KMS-11 (cell line): Measurements from ENCODE around the gene NUTM2F.
"Not testable (repeated sequence)": the region's sequence is repeated elsewhere in the genome, so short reads cannot be mapped to it uniquely, and the experiment has no call there.

Source experiments
- H2AFZ ChIP-seq: fragments of 200-600 bp; sonication (generic); 2 replicates; pipeline ENCODE4 v1.6.1; 2016; ENCODE audit warnings: antibody characterized with exemption, mixed run types, low read depth
- H3K27ac ChIP-seq: fragments of 200-600 bp; sonication (generic); 2 replicates; pipeline ENCODE4 v1.6.1; 2016; ENCODE audit warnings: mild to moderate bottlenecking, mixed run types
- H3K27me3 ChIP-seq: fragments of 200-600 bp; sonication (generic); 2 replicates; pipeline ENCODE4 v1.6.1; 2017; ENCODE audit warnings: mild to moderate bottlenecking, low read depth, mixed run types, moderate library complexity; ENCODE audit not compliant: insufficient read depth
- H3K36me3 ChIP-seq: fragments of 200-600 bp; sonication (generic); 2 replicates; pipeline ENCODE4 v1.6.1; 2017; ENCODE audit warnings: mild to moderate bottlenecking, mixed run types; ENCODE audit not compliant: insufficient read depth
- H3K4me1 ChIP-seq: fragments of 200-600 bp; sonication (generic); 2 replicates; pipeline ENCODE4 v1.6.1; 2016; ENCODE audit warnings: mild to moderate bottlenecking, low read depth, mixed run types; ENCODE audit not compliant: poor library complexity, severe bottlenecking
- H3K4me2 ChIP-seq: fragments of 200-600 bp; sonication (generic); 2 replicates; pipeline ENCODE4 v1.7.0; 2016; ENCODE audit warnings: mild to moderate bottlenecking, mixed run types
- H3K4me3 ChIP-seq: fragments of 200-600 bp; sonication (generic); IDR thresholded peaks from 2 replicates; pipeline ENCODE4 v1.6.1; 2017; ENCODE audit warnings: low read depth, low read length, mixed read lengths; ENCODE audit not compliant: insufficient read depth
- H3K79me2 ChIP-seq: fragments of 200-600 bp; sonication (generic); 2 replicates; pipeline ENCODE4 v1.6.1; 2016; ENCODE audit warnings: low read depth, mixed run types; ENCODE audit not compliant: insufficient read depth
- H3K9ac ChIP-seq: fragments of 200-600 bp; sonication (generic); 2 replicates; pipeline ENCODE4 v1.6.1; 2016; ENCODE audit warnings: mild to moderate bottlenecking, mixed run types
- H4K20me1 ChIP-seq: fragments of 200-600 bp; sonication (generic); 2 replicates; pipeline ENCODE4 v1.6.1; 2016; ENCODE audit warnings: mild to moderate bottlenecking, mixed run types; ENCODE audit not compliant: insufficient read depth

NUTM2F gene, protein sequence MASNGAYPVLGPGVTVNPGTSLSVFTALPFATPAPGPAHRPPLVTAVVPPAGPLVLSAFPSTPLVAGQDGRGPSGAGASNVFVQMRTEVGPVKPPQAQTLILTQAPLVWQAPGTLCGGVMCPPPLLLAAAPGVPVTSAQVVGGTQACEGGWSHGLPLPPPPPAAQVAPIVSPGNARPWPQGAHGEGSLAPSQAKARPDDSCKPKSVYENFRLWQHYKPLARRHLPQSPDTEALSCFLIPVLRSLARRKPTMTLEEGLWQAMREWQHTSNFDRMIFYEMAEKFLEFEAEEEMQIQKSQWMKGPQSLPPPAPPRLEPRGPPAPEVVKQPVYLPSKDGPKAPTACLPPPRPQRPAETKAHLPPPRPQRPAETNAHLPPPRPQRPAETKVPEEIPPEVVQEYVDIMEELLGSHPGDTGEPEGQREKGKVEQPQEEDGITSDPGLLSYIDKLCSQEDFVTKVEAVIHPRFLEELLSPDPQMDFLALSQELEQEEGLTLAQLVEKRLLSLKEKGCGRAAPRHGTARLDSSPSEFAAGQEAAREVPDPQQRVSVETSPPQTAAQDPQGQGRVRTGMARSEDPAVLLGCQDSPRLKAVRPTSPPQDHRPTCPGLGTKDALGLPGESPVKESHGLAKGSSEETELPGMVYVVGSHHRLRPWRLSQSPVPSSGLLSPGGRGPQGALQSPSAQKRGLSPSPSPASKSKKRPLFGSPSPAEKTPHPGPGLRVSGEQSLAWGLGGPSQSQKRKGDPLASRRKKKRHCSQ

DNA sequence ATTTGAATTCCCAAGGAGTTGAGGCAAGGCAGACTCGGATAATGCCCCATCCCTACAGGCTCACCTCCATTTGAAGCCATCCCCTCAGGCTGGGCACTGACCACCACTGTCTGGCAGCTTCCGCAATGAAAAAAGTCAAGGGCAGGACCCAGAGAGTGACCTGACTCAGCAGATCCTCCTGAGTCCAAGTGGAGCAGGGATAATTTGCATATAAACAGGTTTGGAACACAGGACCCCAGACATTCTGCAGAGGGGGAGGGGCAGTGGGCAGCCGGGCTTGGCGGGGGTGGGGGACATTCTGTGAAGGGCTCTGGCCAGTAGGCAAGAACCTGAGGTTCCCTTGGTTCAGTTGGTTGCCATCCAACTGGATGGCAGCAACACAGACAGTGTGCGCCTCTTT lies at the start of gene NUTM2F:
TSS of gene NUTM2F (minus strand) at position 101 of the 400 bp plus-strand sequence. CDS start at position 80, 21 bp downstream.
- H3K27me3 ChIP-seq, H3K36me3 ChIP-seq, H4K20me1 ChIP-seq, H3K4me3 ChIP-seq, H3K27ac ChIP-seq, H3K4me2 ChIP-seq, H3K79me2 ChIP-seq, H3K9ac ChIP-seq, H2AFZ ChIP-seq, H3K4me1 ChIP-seq: not testable (repeated sequence)

DNA sequence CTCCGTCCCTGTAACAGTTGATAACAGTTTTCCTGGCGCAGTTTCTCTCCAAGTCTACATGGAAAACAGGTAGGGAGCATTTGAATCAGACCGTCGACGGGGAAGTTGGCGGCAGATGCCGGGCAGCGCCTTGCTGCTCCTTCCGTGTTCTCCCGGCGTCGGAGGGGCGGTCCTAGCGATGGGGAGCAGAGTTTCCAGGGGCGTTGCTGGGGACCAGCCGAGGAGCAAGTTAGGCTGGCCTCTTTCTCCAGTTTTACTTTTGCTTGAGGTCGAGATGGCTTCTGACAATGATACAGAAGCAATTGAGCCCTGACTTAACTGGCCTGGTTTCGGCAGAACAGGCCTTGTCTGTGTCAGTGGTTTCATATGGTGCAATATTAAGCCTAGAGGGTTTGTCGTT lies 46.8 kb upstream of the NUTM2F start:
- H3K36me3 ChIP-seq, H3K4me1 ChIP-seq, H3K27me3 ChIP-seq, H3K4me3 ChIP-seq, H2AFZ ChIP-seq, H4K20me1 ChIP-seq: not testable (repeated sequence)
- peak overlapping the region; percentile 47; the same call in 1 of the 2 replicates for H3K9ac ChIP-seq
- H3K79me2 ChIP-seq, result peaks cover 23% of the 10 kb centered on the region
- H3K27ac ChIP-seq, result peak overlapping the region; percentile 57
- H3K4me2 ChIP-seq, result peak overlapping the region; percentile 47; the same call in 1 of the 2 replicates

DNA sequence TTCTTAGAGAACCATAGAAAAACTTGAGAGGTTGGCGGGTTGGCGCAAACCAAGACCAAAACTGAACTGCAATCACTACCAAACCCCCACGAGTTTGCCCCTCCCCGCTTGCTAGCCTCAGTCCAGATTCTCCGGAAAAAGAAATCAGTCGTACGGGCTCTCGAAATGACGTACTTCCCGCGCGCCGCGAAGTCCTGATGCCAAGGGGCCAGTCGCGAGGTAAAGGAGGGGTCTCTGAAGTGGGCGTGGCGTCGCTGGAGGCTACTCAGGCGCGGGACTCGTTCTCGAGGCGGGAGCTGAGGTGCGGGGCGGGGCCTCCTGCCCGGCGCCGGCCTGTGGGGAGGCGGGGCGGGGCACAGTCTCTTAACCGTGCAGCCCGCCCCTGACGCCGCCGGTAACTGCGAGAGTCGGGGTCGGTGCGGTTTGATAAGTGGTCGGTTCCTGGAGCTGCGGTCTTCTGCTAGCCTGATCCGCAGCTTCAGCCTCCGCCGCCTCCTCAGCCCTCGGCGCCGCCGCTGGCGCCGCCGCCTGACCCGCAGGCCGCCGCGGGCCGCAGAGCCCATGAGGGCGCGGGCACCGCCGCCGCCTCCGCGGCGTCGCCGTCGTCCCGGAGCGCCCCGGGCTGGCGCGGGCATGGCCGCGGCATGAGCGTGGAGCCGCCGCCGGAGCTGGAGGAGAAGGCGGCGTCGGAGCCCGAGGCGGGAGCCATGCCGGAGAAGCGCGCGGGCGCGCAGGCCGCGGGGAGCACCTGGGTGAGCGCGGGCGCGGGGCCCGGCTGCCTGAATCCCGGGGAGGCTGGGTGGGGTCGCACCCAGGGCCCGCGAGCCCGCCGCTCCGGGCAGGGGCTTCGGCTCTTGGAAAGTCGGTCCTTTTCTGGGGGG lies 46.0 kb upstream of the NUTM2F start:
- not testable (repeated sequence) for H3K4me3 ChIP-seq, H3K4me2 ChIP-seq, H3K4me1 ChIP-seq, H3K27me3 ChIP-seq, H4K20me1 ChIP-seq, H3K36me3 ChIP-seq
- H3K9ac ChIP-seq, result peak overlapping the region; percentile 47; the same call in 1 of the 2 replicates
- H3K79me2 ChIP-seq, result peaks cover 16% of the 10 kb centered on the region
- H3K27ac ChIP-seq, result peak overlapping the region; percentile 57
- peak overlapping the region; percentile 73; the same call in 1 of the 2 replicates for H2AFZ ChIP-seq

DNA sequence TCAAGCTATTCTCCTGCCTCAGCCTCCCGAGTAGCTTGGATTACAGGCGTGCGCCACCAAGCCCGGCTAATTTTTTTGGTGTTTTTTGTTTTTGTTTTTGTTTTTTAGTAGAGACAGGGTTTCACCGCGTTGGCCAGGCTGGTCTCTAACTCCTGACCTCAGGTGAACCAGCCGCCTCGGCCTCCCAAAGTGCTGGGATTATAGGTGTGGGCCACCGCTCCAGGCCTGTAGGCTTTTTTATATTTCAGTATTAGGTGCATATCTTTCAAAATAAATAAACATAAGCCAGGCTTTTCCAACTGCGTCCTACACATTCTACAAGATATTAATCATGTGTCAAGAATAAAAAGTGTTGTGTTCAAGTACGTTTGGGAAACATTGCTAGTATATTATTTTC lies 45.3 kb upstream of the NUTM2F start:
- H4K20me1 ChIP-seq, H3K4me3 ChIP-seq, H3K4me1 ChIP-seq, H3K36me3 ChIP-seq, H3K9ac ChIP-seq, H3K27me3 ChIP-seq, H3K4me2 ChIP-seq: not testable (repeated sequence)
- H3K79me2 ChIP-seq, result peaks cover 15% of the 10 kb centered on the region
- peak overlapping the region; percentile 43; the same call in 1 of the 2 replicates for H3K27ac ChIP-seq
- peak overlapping the region; percentile 73; the same call in 1 of the 2 replicates for H2AFZ ChIP-seq

DNA sequence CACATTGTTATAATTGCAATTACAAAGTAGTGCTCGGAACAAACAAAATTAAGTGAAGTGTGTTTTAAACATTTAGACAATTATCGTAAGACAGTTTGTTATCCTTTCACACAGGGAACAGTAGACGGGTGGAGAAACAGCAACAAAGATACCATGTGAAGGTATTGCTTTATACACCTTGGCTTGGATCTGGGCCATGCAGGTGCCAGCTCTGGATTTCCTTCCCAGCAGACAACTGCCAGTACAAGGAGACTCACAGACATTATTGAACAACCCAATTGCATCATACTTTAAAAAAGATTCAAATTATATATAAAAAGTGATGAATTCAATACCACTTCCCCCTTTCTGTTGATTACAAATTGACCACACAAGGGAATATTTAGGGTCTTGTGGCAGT lies 41.8 kb upstream of the NUTM2F start:
- H3K36me3 ChIP-seq, H3K9ac ChIP-seq, H4K20me1 ChIP-seq, H2AFZ ChIP-seq, H3K4me2 ChIP-seq, H3K79me2 ChIP-seq, H3K4me1 ChIP-seq, H3K27me3 ChIP-seq, H3K4me3 ChIP-seq, H3K27ac ChIP-seq: not testable (repeated sequence)

DNA sequence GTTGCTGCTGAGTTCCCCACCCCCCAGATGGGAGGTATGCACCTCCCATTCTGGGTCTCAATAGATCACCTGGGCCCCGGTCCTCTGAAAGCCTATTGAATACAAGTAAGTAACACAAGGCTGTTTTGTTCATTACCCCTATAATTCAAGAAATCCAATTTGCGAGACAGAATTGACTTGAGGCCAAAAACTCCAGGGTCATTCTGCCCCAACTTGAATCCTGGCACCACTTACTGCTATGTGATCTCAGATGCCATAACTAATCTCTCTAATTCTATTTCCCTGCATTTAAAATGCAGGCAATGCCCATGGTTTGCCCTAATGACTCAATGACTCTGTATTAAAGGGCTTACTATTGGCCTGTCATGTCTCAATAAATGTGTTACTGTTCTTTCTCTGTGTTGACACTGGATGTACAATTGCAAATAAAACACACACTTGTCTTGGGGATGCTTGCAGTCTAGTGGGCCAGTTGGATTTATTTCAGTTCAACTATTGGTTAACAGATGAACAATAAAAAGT lies 35.7 kb upstream of the NUTM2F start:
- not testable (repeated sequence) for H3K4me3 ChIP-seq, H4K20me1 ChIP-seq, H3K27ac ChIP-seq, H3K9ac ChIP-seq, H3K4me1 ChIP-seq, H3K27me3 ChIP-seq, H2AFZ ChIP-seq, H3K4me2 ChIP-seq, H3K36me3 ChIP-seq, H3K79me2 ChIP-seq

DNA sequence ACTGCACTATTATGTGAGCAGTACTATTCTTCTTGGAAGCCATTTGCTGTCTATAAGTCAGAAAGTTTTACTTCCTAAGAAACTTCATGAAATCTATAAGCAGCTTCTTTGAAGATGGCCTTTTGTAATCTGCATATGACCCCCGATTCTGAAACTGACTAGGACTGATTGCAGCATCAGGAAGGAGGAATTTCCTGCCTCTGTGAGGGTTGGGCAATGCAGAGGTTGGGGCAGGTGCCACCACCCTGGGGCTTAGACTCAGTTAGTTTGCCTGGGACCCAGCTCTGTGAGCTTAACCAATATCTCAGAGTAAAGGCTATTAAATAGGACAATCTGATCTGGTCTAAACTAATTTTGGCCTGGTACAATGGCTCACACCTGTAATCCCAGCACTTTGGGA lies 28.7 kb upstream of the NUTM2F start:
- not testable (repeated sequence) for H3K27me3 ChIP-seq, H2AFZ ChIP-seq, H3K4me3 ChIP-seq, H3K9ac ChIP-seq, H3K4me1 ChIP-seq, H4K20me1 ChIP-seq, H3K4me2 ChIP-seq, H3K27ac ChIP-seq, H3K79me2 ChIP-seq, H3K36me3 ChIP-seq

DNA sequence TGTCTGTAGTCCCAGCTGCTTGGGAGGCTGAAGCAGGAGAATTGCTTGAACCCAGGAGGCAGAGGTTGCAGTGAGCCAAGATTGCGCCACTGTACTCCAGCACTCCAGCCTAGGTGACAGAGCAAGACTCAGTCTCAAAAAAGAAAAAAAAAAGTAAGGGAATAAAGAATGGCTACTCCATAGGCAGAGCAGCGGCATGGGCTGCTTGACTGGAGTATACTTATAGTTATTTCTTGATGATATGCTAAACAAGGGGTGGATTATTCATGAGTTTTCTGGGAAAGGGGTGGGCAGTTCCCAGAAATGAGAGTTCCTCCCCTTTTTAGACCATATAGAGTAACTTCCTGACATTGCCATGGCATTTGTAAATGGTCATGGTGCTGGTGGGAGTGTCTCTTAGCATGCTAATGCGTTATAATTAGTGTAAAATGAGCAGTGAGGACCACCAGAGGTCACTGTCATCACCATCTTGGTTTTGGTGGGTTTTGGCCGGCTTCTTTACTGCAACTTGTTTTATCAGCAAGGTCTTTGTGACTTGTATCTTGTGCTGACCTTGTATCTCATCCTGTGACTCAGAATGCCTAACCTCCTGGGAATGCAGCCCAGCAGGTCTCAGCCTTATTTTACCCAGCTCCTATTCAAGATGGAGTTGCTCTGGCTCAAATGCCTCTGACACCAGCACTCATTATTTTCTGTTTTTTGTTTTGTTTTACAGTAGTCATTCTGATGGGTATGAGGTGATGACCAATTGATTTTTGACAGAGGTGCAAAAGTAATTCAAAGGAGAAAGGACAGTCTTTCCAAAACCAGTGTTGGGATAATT lies 23.7 kb upstream of the NUTM2F start:
- H3K9ac ChIP-seq, H3K4me2 ChIP-seq, H4K20me1 ChIP-seq, H3K4me1 ChIP-seq, H3K27me3 ChIP-seq, H3K4me3 ChIP-seq, H3K27ac ChIP-seq, H2AFZ ChIP-seq, H3K36me3 ChIP-seq, H3K79me2 ChIP-seq: not testable (repeated sequence)

DNA sequence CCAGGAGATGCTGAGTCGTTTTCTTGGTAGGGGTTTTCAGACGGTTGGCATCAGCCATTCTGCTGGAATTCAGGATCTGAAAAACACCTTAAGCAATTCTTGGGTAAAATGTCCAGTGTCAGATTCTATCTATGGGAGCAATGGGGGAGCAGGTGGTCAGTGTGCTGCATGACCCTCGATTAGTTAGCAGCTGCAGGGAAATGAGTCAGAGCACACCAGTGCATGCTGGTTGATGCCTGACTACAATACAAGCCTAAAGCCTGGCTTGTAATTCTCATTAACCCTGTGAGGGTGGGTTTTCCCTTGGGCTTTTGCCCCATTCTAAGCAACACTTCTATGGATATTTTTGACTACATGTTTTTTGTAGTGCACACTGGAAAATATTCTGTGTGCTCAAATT lies 20.3 kb upstream of the NUTM2F start:
- not testable (repeated sequence) for H3K27ac ChIP-seq, H3K4me2 ChIP-seq, H3K9ac ChIP-seq, H3K27me3 ChIP-seq, H2AFZ ChIP-seq, H3K4me1 ChIP-seq, H3K79me2 ChIP-seq, H3K36me3 ChIP-seq, H3K4me3 ChIP-seq, H4K20me1 ChIP-seq
